Testis (tissue), 2 donors: ENCODE results near the gene DYNC1I1.

Experiments used
- POLR2A ChIP-seq: fragments of 450-650 bp; IDR thresholded peaks from one replicate; pipeline ENCODE4 v1.6.1; 2017; ENCODE audit warnings: antibody characterized with exemption, mild to moderate bottlenecking, moderate library complexity
- TF ChIP-seq, protein P1 (sequence below), 3 experiments: fragments of 450-650 bp in 2 of 3; fragments of 200-600 bp in 1 of 3; sonication (generic) in 1 of 3; IDR thresholded peaks; one replicate each; pipeline ENCODE4 v1.5.1; 2016 to 2019; ENCODE audit warnings: antibody characterized with exemption in 3 of 3, mild to moderate bottlenecking in 2 of 3, moderate library complexity in 1 of 3

DNA sequence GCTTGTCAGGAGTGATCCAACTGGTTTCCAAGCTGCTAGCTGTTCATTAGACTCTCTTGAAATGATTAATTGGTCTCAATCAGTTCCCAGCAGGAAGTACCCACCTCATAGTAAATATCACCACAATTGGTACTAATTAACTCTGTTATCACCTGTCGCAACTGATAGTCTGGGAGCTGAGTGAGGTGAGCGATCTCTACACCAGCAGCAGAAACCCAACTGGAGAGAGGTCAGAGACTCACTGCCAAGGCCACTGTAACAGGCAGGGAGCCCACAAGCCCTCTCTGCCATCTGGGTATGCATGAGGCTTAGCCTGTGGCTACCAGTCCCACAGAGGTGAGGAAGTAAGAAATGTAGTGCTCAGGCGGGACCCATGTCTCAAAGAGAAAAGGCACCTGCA is 245.5 kb downstream of the DYNC1I1 start:
- TF ChIP-seq, protein P1, sequence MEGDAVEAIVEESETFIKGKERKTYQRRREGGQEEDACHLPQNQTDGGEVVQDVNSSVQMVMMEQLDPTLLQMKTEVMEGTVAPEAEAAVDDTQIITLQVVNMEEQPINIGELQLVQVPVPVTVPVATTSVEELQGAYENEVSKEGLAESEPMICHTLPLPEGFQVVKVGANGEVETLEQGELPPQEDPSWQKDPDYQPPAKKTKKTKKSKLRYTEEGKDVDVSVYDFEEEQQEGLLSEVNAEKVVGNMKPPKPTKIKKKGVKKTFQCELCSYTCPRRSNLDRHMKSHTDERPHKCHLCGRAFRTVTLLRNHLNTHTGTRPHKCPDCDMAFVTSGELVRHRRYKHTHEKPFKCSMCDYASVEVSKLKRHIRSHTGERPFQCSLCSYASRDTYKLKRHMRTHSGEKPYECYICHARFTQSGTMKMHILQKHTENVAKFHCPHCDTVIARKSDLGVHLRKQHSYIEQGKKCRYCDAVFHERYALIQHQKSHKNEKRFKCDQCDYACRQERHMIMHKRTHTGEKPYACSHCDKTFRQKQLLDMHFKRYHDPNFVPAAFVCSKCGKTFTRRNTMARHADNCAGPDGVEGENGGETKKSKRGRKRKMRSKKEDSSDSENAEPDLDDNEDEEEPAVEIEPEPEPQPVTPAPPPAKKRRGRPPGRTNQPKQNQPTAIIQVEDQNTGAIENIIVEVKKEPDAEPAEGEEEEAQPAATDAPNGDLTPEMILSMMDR (IDR thresholded peaks at IDR 0.05), result no peak
- no peak for TF ChIP-seq POLR2A
